Measurements from ENCODE around the gene RASSF10. TPM values are rescaled to one million over a fixed set of nuclear protein-coding genes. Genes with fewer than 3 reads are reported as not detected.

The RASSF10 gene
- polyA plus RNA-seq, 1 donor (not counting 4 experiments of a cell fraction or from before 2014, with no cell fraction given), result 2.1 TPM

GRCh38 chr11:13015753-13016152 lies 6.6 kb downstream of the RASSF10 start:
- TF ChIP-seq EZH2 (IDR thresholded peaks at IDR 0.05; ENCODE audit: low read length) (no peak), CTCF (optimal IDR thresholded peaks at IDR 0.05 in 1 of 3, IDR thresholded peaks at IDR 0.05 in 1 of 3, conservative IDR thresholded peaks at IDR 0.05 in 1 of 3; ENCODE audit: extremely low read depth in 1 of 3, insufficient read depth in 2 of 3, low read length in 3 of 3) (no peak)
- dilution Hi-C loops (cut with MboI; ENCODE audit: extremely low pct_ligation_motif_present, low sequenced_read_pairs), result no loop called here
- Histone ChIP-seq H3K36me3 (ENCODE audit: control insufficient read depth in 2 of 2, extremely low read depth in 1 of 2, insufficient read depth in 2 of 2, low read length in 2 of 2) (no peaks in the 10 kb centered on the region), H3K4me3 (ENCODE audit: control insufficient read depth in 2 of 3, extremely low read depth in 1 of 3, insufficient read depth in 2 of 3, low read depth in 1 of 3, low read length in 3 of 3) (no peak overlapping the region), H3K4me1 (ENCODE audit: control insufficient read depth, extremely low read depth, insufficient read depth, low read length) (peaks cover 21% of the 10 kb centered on the region), H3K9me1 (ENCODE audit: control insufficient read depth, extremely low read depth, insufficient read depth, low read length) (no peaks in the 10 kb centered on the region), H3K9me3 (ENCODE audit: control insufficient read depth, low read depth, low read length) (no peaks in the 10 kb centered on the region), H3K4me2 (ENCODE audit: control insufficient read depth, extremely low read depth, insufficient read depth, low read depth, low read length) (no peak overlapping the region), H3K79me2 (ENCODE audit: control insufficient read depth, insufficient read depth, low read length) (peaks cover 7% of the 10 kb centered on the region), H2AFZ (ENCODE audit: control insufficient read depth, low read length) (no peak overlapping the region), H3K9ac (ENCODE audit: control insufficient read depth, extremely low read depth, insufficient read depth, low read length) (no peak overlapping the region), H3K27me3 (ENCODE audit: control insufficient read depth, extremely low read depth, insufficient read depth, low read length) (no peaks in the 10 kb centered on the region), H4K20me1 (ENCODE audit: control insufficient read depth, extremely low read depth, insufficient read depth, low read length) (no peaks in the 10 kb centered on the region), H3K27ac (ENCODE audit: control insufficient read depth, insufficient read depth, low read length) (no peak overlapping the region)
- FAIRE-seq (no peak), DNase-seq (ENCODE audit: low read depth, low spot score) (no peak)

GRCh38 chr11:13016415-13016814 lies 7.3 kb downstream of the RASSF10 start:
- Histone ChIP-seq H2AFZ (ENCODE audit: control insufficient read depth, low read length) (no peak overlapping the region), H3K27ac (ENCODE audit: control insufficient read depth, insufficient read depth, low read length) (no peak overlapping the region), H3K9me1 (ENCODE audit: control insufficient read depth, extremely low read depth, insufficient read depth, low read length) (no peaks in the 10 kb centered on the region), H3K9ac (ENCODE audit: control insufficient read depth, extremely low read depth, insufficient read depth, low read length) (no peak overlapping the region), H3K79me2 (ENCODE audit: control insufficient read depth, insufficient read depth, low read length) (peaks cover 6% of the 10 kb centered on the region), H3K36me3 (ENCODE audit: control insufficient read depth in 2 of 2, extremely low read depth in 1 of 2, insufficient read depth in 2 of 2, low read length in 2 of 2) (no peaks in the 10 kb centered on the region), H3K9me3 (ENCODE audit: control insufficient read depth, low read depth, low read length) (no peaks in the 10 kb centered on the region), H4K20me1 (ENCODE audit: control insufficient read depth, extremely low read depth, insufficient read depth, low read length) (no peaks in the 10 kb centered on the region), H3K27me3 (ENCODE audit: control insufficient read depth, extremely low read depth, insufficient read depth, low read length) (no peaks in the 10 kb centered on the region), H3K4me2 (ENCODE audit: control insufficient read depth, extremely low read depth, insufficient read depth, low read depth, low read length) (no peak overlapping the region), H3K4me3 (ENCODE audit: control insufficient read depth in 2 of 3, extremely low read depth in 1 of 3, insufficient read depth in 2 of 3, low read depth in 1 of 3, low read length in 3 of 3) (no peak overlapping the region), H3K4me1 (ENCODE audit: control insufficient read depth, extremely low read depth, insufficient read depth, low read length) (peaks cover 17% of the 10 kb centered on the region)
- DNase-seq (ENCODE audit: low read depth, low spot score) (no peak), FAIRE-seq (peak; percentile 87)
- no peak for TF ChIP-seq EZH2 (IDR thresholded peaks at IDR 0.05; ENCODE audit: low read length)
- peak in 2 of 3 experiments; percentile 25 to 76 for TF ChIP-seq CTCF (optimal IDR thresholded peaks at IDR 0.05 in 1 of 3, IDR thresholded peaks at IDR 0.05 in 1 of 3, conservative IDR thresholded peaks at IDR 0.05 in 1 of 3; ENCODE audit: extremely low read depth in 1 of 3, insufficient read depth in 2 of 3, low read length in 3 of 3)
- dilution Hi-C loops (cut with MboI; ENCODE audit: extremely low pct_ligation_motif_present, low sequenced_read_pairs), result no loop called here

Measured in keratinocyte (primary cell).